ENCODE data around the gene AP1S2.

The AP1S2 gene

DNA sequence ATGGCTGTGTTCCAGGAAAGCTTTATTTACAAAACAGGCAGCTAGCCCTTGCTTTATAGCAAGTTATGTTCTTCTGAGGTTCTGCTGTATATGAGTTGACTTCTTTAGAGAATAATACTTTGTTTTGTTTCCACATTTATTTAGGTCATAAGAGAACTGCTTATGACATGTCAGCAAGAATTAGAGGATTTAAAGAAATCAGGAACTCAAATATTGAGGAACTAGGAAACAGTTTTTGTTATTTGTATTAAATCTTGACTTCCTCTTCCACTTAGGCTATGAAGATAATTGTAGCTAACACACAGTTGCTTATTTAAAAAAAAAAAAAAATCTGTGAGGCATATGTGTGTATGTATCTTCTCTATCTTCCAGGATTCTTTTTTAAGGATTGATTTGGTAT lies 50.0 kb downstream of the AP1S2 start:
- no peak for DNase-seq

GRCh38 chrX:15797707-15798106 lies 56.9 kb downstream of the AP1S2 start:
- DNase-seq = no peak

- DNase-seq = no peak
Observed at GRCh38 chrX:15790769-15791290, 63.8 kb downstream of the AP1S2 start.

DNA sequence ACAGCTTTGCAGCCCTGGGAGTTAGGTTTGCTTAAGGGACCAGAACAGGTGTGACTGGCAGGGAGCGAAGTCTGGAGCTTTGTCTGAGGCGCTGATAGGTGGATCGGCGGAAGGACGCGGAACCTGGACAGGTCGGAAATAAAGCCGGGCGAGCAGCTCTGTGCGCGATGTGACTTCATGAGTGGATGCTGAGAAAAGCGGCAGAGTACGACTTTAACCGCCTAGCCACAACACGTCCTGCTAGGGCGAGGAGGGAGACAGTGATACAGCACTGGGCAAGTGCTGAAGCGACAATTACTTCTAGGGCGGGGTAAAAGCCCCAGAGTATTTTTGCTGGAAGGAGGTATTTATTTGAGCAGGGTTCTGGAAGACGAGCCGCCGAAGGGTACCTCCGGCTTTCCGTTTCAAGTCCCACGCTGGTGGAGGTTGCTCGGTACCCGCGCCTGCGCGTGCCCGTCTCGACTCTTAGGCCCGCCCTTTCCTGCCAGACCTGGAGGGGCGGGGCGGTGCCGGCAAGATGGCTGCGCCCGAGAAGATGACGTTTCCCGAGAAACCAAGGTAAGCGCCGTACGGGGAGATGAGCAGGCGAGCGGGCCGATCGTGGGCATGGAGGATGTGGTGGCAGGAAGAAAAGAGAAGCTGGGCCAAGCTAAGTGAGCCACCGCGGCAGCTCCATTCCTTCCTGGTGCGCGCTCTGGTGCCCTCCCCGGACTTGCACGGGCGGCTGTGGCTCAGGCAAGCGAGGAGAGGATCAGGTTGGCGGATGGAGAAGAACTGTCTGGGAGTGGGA lies 64.4 kb downstream of the AP1S2 start, which contains the start of gene ZRSR2:
ZRSR2 (plus strand) TSS at position 506 of the 790 bp plus-strand sequence; CDS start at position 518, 12 bp downstream.
- DNase-seq = peak; percentile 80

GRCh38 chrX:15786915-15787314 lies 67.7 kb downstream of the AP1S2 start:
- DNase-seq = no peak

DNA sequence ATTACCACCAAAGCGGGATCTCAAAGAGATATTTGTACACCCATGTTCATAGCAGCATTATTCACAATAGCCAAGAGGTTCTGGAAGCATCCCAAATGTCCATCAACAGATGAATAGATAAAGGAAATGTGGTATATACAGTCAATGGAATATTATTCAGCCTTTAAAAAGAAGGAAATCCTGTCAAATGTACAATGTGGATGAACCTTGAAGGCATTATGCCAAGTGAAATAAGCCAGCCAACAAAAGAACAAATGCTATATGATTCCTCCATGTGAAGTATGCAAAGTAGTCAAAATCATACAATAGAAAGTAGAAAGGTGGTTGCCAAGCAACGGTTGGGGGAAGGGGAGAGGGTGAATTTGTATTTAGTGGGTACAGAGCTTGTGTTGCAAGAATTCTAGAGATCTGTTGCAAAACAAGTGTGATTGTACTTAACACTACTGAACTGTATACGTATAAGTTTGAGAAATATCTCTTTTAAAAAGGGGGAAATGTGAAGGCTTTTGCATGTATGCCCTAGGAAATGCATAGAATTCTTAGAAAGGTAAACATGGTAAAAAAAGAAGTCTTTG lies 69.3 kb downstream of the AP1S2 start:
- DNase-seq = no peak

- no peak for DNase-seq
Observed at GRCh38 chrX:15781961-15782699, 72.5 kb downstream of the AP1S2 start.

Data from activated CD4-positive, alpha-beta T cell treated with anti-CD3 and anti-CD28 coated beads, Interleukin-2, amount 50 U/mL, for 1 hour (primary cell).